NCI-H82 (cell line): Measurements from ENCODE around the gene IRF6.
A peak's percentile ranks its signal among the peaks of the same experiment; 100 is the strongest.

Experiments used
- DNase-seq: peaks from one replicate; lab custom pipeline; 2025; lab: John Stamatoyannopoulos, UW

The IRF6 gene

DNA sequence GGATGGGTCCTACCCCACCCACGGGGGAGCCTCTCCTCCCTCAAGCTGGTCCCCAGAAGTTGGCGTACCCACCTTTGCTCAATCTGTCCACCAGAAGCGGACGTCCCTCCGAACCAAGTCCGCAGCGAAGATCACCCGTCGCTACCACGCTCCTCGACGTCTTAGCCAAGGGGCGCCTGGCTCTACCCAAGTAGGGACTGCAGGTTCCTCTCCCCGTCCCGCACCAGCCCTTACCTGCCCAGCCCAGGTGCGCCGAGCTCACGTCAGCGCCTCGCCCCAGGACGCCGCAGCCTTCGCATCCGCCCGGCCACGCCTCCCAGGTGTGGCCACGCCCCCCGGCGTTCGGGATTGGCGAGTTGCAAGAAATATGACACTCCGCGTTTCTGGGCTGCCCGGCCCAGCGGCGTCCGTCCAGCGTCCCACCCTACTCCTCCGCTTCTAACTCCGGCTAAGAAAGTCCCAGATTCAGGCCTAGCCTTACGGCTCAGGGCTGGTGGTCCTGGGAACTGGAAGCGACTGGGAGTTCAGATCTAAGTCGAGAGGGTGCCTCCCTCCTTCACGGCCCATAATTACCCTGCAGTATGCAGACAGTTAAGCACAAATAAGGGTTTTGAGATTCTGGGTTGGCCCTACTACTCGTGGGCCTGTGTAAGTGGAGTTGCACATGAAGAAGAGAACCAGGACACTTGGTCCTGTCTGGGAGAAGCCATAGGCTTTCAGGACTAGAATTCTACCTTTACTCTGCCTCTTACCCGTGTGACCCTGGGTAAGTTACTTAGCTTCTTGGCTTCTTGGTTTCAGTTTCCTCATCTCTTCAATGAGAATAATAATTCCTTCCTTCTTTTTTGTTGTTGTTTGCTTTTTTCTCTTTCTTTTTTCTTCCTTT is at the start of gene IRF6:
TSS of gene IRF6 (minus strand) at position 268 of the 886 bp plus-strand sequence. CDS start 4,729 bp downstream, outside the sequence.
- no peak for DNase-seq

DNA sequence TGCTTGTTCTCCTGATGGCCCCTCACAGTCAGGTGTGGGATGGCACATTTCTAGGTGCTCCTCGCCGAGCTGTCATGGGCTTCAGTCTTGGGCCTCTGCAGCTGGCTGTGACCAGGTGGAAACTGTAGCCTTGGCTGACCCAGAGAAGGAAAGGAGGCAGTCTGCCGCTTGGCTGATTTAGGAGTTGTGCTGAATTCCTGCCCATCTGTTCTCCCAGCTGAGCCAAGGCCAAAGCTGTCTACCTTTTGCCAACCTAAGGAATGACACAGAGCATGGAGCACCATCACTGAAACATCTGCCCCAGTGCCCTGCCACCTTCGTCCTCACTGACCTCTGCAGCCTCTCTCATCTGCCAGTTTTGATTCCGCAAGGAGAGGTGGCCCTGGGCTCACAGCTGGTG is 49.7 kb upstream of the IRF6 start:
- peak; percentile 61 for DNase-seq

DNA sequence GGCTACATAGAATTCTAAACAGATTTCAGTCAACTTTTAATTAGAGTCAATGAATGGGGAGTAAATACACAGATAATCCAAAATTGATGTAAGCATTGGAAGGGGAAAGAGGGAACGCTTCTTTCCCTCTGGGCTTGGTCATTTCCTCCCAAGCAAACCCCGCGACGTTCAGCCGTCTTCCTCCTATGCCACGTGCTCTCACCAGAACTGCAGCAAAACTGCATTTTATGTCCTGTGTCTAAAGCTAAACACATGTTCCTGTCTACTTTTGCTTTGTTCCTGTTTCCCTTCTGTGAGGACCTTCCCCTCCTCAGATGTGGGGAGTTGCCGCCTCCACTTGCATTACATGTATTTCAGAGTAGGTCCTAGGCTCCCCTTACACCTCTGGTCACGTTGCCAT is 49.1 kb upstream of the IRF6 start:
- DNase-seq, result no peak

DNA sequence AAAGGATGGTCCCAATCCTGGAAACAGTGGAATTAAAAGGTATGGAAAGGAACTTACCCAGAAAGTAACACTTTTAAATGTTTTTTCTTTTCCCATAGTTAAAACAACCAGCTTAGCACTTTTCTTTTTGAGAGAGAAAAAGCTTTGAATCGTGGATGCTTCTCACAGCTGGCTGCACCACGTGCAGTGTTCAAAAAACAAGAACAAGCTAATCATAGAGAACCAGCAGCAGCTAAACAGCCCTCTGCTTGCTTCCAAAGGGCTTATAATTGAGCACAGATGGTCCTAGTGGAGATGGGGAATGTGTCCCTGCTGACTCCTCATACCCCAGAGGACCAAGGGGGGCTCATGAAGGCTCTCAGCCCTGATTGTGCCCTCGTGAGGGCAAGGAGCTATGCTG is 48.3 kb upstream of the IRF6 start:
- peak; percentile 50 for DNase-seq

DNA sequence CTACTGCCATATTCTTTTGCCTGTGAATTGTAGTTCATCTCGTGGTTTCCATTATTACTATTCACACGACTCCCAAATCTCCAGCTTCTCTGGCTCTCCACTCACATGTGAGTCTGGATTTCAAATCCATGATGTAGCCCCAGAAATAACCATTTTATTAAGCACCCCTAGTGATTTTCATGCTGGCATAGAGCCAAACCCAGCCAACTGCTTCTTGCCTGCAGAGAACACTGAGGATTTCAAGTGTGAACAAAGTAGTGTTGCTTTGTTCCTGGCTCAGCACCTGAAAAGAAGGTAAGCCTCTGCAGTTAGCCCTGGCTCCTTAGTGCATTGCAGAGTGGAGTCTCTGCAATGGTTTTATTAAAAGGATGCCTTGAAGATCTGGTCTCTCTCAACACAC is 47.7 kb upstream of the IRF6 start:
- peak; percentile 31 for DNase-seq

DNA sequence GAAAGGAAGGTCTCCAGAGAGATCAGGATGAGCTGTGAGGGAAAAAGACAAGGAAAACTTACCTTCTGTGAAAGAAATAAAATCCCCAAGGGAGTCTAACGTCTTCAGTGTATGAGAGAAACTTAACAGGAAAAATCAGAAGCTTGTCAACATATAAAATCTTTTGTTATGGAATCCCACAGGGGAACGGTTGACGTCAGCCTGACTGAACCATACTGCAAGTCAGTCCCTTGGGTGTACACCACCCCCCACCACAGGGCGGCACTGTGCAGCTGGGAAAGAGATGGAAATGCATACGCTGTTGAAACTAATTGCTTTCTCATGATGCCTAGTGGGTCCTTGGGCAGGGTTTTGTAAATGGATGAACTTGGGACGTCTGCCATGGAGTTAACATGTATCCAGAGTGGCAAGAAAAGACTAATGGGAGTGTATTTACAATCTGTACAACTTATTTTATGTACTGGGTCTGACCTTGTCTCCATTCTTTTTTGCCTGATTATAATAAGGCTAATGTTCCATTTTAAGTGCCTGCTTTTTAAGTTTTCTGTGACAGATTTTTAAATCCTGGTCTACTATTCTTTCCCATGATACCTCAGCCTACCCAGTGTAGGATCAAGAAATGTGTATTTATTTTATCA is 44.5 kb upstream of the IRF6 start:
- peak; percentile 83 for DNase-seq

DNA sequence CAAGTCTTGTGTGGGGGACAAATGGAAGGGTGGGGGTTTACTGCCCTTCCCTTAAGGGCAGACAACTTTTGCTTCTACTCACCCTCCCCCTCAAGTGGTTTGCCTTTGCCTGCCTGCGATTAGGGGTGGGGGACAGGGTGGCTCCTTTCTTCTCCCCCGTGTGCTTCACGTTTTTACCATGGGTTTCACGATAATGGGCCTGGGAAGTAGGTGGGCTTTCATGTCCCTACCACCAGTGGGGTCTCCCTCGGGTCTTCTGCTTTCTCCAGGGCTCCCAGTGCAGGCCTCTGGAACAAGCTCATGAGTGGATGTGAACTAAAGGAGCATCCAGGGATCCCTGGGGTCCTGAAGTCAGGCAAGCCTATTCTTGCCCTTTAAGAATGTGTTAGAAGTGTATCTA is 43.4 kb upstream of the IRF6 start:
- DNase-seq, result no peak

DNA sequence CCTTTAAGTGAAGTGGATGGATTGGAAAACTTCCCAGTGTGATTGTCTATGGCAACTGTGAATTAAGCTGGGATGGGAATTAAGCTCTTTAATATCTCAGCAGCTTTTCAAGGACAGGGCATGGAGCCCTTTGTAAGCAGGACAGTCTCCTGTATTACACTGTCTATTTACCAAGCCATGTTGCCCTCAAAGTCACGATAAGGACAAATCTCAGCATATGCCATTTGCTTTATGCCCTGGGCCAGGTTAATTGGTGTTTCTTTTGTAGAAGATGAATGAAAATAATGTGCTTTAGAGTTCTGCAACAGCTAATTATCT is 39.4 kb upstream of the IRF6 start:
- peak; percentile 38 for DNase-seq

DNA sequence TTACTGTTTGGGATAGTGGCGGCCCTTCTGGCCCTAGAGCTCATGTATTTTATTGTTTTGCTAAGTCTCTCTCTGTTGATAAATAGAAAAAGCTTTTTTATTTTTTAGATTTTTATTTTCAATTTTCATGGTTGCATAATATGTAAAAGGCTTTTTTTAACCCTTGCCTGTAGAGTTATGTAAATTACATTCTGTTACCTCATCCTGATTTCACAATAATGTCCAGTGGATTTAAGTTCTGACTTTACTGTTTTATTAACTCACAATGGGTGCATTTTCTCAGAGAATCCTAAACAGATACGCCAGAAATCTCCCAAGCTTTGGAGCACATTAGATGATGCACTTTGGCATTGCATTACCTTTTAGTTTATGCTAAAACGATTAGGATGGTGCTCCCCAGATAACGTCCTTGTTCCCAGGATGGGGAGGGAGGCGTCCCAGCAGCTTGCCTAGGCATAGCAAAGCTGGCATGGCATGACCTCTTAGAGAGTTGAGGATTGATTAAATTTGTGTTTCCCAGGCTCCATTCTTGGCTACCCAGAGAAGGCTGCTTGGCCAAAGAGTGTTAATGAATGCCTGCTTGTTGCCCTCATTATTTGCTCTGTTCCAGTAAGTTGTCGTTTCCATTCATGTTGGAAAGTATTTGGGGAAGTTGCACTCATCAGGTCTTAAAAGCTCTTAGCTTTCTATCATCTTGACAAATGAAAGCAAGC is 38.9 kb upstream of the IRF6 start:
- DNase-seq, result no peak

DNA sequence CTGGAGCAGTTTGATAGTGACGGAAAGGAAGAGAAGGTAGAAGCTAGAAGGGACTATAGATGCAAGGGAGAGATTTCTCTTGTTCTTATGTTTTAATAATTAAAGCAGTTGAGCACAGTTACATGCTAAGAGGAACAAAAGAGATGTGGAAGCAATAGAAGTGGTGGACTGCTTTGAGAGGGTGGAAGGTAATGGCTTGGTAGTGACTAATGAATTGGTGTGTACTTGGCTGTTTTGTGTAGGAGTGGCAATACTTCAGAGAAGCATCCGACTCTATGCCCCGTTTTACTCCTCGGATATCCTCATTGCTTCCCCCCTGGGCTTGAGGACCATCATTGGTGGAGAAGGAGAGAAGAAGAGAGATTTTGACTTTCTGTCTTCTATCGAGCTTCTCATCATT is 34.7 kb upstream of the IRF6 start:
- DNase-seq, result no peak

DNA sequence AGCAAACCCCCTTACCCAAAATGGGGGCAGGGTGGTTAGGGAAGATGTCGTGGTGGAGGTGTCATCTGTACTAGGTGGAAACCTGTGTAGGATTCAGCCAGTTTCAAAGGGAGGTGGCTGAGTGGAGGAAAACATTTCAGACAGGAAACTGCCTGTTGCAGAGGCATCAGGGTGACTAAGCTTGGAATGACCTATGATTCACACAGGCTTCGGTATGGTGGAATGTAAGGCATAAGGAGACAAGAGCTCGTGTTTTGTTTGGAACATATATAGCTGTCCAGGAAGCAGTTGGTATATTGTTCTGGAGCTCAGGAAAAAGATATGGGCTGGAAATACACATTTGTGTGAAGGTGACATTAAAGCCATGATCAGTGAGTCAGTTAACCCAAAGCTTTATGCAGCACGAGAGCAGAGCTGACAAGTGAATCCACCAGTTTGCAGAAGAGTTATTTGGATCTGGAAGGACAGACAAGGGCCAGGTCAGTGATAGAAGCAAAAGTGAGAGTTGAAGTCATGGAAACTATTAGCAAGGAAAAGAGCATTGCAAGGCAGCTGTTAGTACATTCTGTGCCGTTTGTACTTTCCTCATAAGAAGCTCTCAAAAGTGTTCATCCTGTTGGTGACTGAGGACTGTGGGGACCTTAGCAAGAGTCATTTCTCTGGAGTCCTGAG is 34.1 kb upstream of the IRF6 start:
- DNase-seq, result no peak

DNA sequence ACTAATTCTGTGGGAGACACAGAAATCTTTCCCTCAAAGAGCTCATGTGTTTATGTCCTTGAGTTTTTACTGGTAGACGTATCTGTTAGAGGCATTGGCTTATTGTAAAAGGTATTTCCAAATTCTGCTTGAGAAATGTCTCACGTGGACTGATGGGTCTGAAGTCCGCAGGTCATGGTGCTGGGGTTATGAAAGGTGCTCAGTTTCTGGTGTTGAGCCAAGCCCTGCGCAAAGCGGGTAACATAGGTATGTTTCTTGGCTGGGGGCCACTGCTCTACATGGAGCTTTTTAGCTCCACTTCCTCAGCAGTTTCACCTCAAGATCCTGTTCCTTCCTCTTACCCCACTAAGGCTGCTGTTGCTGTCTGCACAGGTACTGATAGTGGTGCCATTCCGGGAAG is 32.6 kb upstream of the IRF6 start:
- no peak for DNase-seq

DNA sequence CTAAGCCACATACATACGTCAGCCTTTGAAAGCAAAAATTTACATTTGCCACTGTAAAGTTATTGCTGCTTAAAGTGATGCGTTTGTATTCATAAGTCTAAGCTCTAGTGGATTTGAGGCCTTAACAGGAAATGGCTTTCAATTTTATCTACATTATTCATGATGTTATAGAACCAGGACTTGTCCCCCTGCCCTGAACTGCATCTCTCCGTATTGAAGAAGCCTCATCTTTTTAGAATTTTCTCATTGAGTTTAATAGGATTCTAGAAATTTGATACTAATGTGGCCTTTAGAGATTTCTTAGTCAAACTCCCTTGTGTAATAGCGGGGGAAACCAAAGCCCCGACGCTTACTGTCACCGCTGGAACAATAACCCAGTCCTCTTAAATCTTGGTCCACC is 31.7 kb upstream of the IRF6 start:
- DNase-seq, result no peak

DNA sequence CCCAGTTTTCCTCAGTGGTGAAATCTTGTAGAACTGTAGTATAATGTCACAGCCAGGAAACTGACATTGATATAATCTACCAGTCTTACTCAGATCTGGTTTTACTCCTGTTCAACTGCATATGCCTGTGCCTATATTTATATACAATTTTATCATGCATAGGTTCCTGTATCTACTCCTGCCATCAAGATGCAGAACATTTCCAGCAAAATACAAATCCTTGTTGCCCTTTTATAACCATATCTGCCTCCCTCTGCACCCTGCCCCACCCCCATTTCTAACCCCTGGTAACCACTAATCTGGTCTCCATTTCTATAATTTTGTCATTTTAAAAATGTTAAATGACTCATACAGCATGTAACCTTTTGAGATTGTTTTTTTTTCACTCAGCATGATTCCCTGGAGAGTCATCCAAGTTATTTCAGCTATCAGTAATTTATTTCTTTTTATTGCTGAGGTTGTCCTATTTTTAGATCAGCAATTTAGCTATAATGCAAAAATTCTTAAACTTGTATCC is 29.9 kb upstream of the IRF6 start:
- no peak for DNase-seq

DNA sequence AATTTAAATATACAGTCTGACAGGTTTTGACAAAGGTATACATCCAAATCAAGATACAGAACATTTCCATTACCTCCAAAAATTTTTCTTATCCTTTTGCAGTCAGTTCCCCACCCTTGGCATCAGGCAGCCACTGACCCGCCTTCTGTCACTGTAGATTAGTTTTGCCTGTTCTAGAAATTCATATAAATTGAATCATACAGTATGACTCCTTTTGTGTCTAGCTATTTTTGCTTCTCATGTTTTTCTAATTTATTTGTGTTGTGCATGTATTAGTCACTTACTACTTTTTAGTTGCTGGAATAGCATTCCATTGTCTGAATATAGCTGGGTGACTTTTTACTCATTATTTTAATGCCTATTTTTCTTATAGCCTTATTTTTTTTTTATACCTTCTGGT is 25.7 kb upstream of the IRF6 start:
- no peak for DNase-seq

DNA sequence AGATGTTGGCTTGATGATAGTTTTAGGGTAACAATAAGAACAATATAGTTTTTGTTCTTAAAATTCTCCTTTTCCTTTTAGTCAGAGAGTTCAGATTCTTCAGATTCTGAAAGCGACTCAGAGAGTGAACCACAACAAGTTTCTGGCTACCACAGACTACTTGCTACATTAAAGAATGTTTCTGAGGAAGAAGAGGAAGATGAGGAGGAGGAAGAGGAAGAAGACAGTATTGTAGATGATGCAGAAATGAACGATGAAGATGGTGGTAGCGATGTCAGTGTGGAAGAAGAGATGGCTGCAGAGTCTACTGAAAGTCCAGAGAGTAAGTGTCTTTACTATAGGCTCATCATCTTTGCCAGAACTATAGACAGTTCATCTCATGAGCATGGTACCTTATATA is 24.8 kb upstream of the IRF6 start:
- DNase-seq, result no peak

DNA sequence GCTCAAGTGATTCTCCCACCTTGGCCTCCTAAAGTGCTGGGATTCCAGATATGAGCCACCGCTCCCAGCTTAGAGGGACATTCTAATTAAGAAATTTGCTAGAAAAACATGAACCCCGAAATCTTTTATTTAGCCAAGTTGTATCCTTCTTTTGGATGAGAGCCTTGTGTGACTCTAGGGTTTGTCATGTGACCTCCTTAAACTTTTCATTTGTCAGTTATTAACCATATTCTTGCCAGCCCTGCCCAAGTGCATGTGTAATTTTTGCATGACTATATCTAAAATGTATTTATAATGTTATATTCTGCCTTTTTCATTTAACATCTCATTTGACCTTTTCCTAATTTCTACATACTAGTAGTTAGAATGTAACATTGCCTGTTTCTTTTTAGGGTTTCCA is 23.8 kb upstream of the IRF6 start:
- DNase-seq, result no peak

DNA sequence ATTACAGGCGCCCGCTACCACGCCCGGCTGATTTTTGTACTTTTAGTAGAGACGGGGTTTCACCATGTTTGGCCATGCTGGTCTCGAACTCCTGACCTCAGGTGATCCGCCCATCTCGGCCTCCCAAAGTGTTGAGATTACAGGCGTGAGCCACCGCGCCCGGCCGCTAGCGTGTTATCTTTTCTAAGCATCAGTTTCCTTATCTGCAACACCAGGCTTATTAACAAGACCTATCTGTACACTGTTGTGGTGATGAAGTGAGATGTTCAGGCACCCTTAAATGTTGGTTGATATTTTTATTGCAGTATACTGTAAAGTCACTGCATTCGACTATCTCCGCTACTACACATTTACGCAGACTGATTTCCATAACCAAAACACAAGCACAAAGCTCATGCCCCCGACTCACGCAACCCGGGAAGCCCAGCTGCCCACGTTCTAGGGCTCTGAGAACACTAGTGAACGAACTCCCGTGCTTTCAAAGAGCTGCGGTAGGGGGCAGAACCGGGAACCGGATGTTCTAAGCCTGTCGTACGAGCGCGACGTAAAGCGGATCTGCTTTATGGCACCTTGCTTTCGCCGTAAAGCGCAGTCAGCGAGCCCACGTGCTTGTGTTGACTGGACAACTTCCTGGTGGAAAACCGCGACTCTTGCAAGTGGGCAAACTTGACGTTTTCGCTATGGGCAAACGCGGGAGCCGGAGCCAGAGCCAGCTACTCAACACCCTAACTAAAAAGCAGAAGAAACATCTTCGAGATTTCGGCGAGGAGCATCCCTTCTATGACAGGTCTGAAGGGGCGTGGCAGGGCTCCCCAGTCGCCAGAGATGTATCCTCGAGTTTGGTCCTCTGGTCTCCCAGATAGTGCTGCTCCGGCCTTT is 21.7 kb upstream of the IRF6 start, which contains the start of gene UTP25:
TSS of gene UTP25 (plus strand) at position 589 of the 879 bp plus-strand sequence. CDS start at position 681, 92 bp downstream.
- DNase-seq, result peak; percentile 99

DNA sequence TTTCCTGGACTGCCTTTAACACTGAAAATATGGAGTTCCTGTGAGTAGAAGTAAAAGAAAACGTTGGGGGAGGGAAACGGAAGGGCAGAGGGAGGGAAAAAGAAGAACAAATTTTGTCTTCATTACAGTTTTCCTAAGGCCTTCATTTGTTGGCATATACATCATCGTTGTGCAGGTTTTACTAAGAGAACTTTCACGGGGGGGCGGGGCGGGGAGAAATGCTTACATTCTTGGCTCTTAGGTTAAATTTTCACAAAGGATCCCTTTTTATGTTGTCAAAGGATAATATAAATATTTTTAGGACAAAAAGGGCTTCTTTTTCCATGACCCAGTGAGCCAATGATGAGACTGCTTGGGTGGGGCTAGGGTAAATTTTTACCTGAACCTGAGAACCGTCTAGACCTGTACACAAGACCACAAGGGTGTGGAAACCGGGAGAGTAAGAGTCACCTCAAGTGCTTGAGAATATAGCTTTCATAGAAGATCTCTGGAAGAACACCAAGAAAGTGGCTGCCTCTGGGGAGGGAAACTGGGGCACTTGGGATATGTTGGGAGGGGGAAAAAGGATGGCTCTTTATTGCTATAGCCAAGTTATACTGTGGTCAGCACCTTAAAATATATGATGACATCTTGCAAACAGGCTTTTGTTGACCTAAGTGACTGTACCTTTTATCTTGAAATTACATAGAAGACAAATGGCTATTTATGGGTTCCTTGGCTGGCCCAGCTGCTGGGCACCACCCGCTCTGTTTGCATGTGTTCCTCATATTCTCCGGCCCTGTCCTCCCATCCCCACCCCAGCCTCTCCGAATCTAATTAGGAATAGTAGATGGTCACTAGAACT is 19.9 kb upstream of the IRF6 start:
- DNase-seq, result no peak
